AG04449 (cell line): ENCODE results near the gene EPB41L4B.
"Not testable (repeated sequence)": the region's sequence is repeated elsewhere in the genome, so short reads cannot be mapped to it uniquely, and the experiment has no call there.

ENCODE experiments used
- CTCF ChIA-PET: fragments of 350-600 bp; formaldehyde crosslinking; extraction: SDS; loops from one replicate; lab custom pipeline; 2021; ENCODE audit warnings: antibody characterized with exemption; lab: Yijun Ruan, JAX
- POLR2A ChIA-PET: fragments of 400-600, 350-600 bp; formaldehyde crosslinking; extraction: SDS; loops from one replicate; lab custom pipeline; 2020; ENCODE audit warnings: antibody characterized with exemption, inconsistent platforms; lab: Yijun Ruan, JAX
- DNase-seq: peaks from one replicate; pipeline ENCODE4 v3.0.0-alpha.2; 2010; ENCODE audit warnings: low read depth, low spot score
- H3K4me3 ChIP-seq: 2 replicates; pipeline ENCODE4 v1.5.1; 2011; ENCODE audit warnings: low read depth, mild to moderate bottlenecking, control low read depth, low read length
- CTCF ChIP-seq: IDR thresholded peaks from one replicate; pipeline ENCODE4 v1.5.1; 2011; ENCODE audit warnings: mild to moderate bottlenecking, moderate library complexity, low read length, control low read depth, inconsistent platforms; ENCODE audit not compliant: insufficient read depth; ENCODE audit errors: missing control alignments

Gene EPB41L4B

GRCh38 chr9:109320742-109321448, at the start of gene EPB41L4B:
TSS of gene EPB41L4B (minus strand) at chr9:109321059. CDS start at chr9:109320446, 613 bp downstream.
- DNase-seq = peak; percentile 21
- ChIA-PET CTCF (interaction anchor here (0.6 to 2.4 kb wide), 19 partner anchors 10 to 432 kb away, joined by 3 to 15 read pairs (median 4); no protein-coding TSS in a partner anchor), POLR2A (no interaction called here)
- TF ChIP-seq CTCF = peak; percentile 95
- peak within 1 kb of the TSS; percentile 54 for H3K4me3 ChIP-seq

- no peak for TF ChIP-seq CTCF
- DNase-seq = no peak
- POLR2A ChIA-PET = no interaction called here
- H3K4me3 ChIP-seq = no peak overlapping the region
- CTCF ChIA-PET = no interaction called here
These were observed 48.4 kb upstream of the EPB41L4B start for GRCh38 chr9:109369285-109369684.

- ChIA-PET CTCF (no interaction called here), POLR2A (no interaction called here)
- no peak for TF ChIP-seq CTCF
- no peak for DNase-seq
- no peak overlapping the region for H3K4me3 ChIP-seq
These were observed 39.9 kb upstream of the EPB41L4B start for GRCh38 chr9:109360771-109361170.

- H3K4me3 ChIP-seq, CTCF ChIA-PET, POLR2A ChIA-PET, DNase-seq: not testable (repeated sequence)
These were observed 38.2 kb upstream of the EPB41L4B start for GRCh38 chr9:109358968-109359603.

GRCh38 chr9:109355564-109356297, 34.9 kb upstream of the EPB41L4B start:
- ChIA-PET POLR2A (no interaction called here), CTCF (no interaction called here)
- no peak for TF ChIP-seq CTCF
- H3K4me3 ChIP-seq = no peak overlapping the region
- DNase-seq = no peak

- no peak for TF ChIP-seq CTCF
- CTCF ChIA-PET = interaction anchor here (1.0 kb wide), 1 partner anchor 86 kb away, joined by 3 read pairs; no protein-coding TSS in a partner anchor
- H3K4me3 ChIP-seq = no peak overlapping the region
- POLR2A ChIA-PET = no interaction called here
- no peak for DNase-seq
These were observed 33.3 kb upstream of the EPB41L4B start for GRCh38 chr9:109354190-109354589.
